Stimulated activated CD4-positive, alpha-beta T cell treated with anti-CD3 and anti-CD28 coated beads, Interleukin-12 subunit alpha, Interleukin-12 subunit beta, amount 100 ng/mL, for 48 hours (primary cell): ENCODE data around the gene ACR.

Experiments
- DNase-seq, 3 donors: peaks; one replicate each; pipeline ENCODE4 v3.0.0-alpha.2; 2020; ENCODE audit warnings: low read depth in 2 of 3, low spot score in 1 of 3

ACR gene

GRCh38 chr22:50716290-50717024 is 21.5 kb upstream of the ACR start:
- DNase-seq: no peak

GRCh38 chr22:50717709-50718351 is 20.2 kb upstream of the ACR start:
- DNase-seq: no peak

GRCh38 chr22:50718352-50718709 is 19.7 kb upstream of the ACR start:
- DNase-seq: no peak

DNA sequence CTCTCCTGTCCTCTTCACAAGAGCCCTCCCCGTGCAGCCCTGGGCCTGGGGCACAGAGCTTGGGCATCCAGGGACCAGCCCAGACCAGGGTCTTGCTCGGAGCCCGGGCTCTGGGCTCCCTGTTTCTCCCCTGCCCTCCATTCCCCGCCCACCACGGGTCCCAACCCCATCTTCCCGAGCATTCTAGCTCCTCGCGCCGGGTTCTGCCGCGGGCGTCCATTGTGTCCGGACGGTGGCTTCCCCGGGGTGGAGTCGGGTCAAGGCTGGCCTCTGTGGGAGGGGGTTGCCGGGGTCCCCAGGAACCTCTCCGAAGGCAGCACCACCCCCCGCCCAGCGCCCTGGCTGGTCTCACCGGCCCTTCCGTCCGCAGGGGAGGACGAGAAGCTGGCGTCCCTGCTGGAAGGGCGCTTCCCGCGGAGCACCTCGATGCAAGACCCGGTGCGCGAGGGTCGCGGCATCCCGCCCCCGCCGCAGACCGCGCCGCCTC is 18.1 kb upstream of the ACR start:
- DNase-seq: no peak

GRCh38 chr22:50720301-50721256 is 17.4 kb upstream of the ACR start:
- DNase-seq: no peak

DNA sequence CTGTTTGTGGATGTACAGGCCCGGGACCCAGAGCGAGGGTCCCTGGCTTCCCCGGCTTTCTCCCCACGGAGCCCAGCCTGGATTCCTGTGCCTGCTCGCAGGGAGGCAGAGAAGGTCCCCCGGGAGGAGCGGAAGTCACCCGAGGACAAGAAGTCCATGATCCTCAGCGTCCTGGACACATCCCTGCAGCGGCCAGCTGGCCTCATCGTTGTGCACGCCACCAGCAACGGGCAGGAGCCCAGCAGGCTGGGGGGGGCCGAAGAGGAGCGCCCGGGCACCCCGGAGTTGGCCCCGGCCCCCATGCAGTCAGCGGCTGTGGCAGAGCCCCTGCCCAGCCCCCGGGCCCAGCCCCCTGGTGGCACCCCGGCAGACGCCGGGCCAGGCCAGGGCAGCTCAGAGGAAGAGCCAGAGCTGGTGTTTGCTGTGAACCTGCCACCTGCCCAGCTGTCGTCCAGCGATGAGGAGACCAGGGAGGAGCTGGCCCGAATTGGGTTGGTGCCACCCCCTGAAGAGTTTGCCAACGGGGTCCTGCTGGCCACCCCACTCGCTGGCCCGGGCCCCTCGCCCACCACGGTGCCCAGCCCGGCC is 16.7 kb upstream of the ACR start:
- DNase-seq: no peak

- DNase-seq: no peak
Observed at GRCh38 chr22:50722048-50722701, 15.8 kb upstream of the ACR start.

GRCh38 chr22:50722716-50723428 is 15.1 kb upstream of the ACR start:
- no peak for DNase-seq

- no peak for DNase-seq
Observed at GRCh38 chr22:50723991-50724390, 14.0 kb upstream of the ACR start.

- no peak for DNase-seq
Observed at GRCh38 chr22:50724616-50725015, 13.4 kb upstream of the ACR start.

- DNase-seq: no peak
Observed at GRCh38 chr22:50725597-50725996, 12.4 kb upstream of the ACR start.

DNA sequence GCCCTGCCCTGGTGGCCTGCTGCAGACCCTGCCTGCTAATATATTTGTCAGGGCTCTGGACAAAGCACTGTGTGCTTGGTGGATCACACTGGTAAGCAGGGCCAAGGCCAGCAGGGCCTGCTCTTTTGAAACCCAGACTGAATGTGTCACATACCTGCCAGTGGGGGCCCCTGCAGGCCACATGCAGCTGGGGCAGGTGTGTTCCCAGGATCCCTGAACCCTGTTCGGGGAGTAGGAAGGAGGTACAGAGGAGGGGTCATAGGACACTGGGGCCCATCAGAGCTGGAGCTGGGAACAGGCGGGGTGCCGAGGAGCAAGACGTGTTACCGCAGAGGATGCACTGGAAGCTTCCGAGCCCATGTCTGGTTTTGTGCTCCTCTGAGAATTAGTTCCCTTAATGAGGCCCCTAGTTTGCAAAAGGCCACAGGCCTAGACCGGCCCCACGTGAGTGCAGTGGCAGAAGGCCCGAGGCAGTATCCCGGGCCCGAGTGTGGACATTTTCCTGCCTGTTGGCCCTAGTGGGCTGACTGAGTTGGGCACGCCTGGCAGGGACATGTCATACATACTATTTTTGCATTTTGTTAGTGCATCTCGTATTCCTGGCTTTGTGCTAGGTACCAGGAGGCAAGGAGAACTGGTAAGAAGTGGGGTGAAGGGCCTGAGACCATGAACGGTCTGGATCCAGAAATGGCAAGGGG is 11.2 kb upstream of the ACR start:
- DNase-seq: no peak

GRCh38 chr22:50727678-50728522 is 10.1 kb upstream of the ACR start:
- no peak for DNase-seq

- DNase-seq: no peak
Observed at GRCh38 chr22:50728523-50728931, 9.5 kb upstream of the ACR start.

DNA sequence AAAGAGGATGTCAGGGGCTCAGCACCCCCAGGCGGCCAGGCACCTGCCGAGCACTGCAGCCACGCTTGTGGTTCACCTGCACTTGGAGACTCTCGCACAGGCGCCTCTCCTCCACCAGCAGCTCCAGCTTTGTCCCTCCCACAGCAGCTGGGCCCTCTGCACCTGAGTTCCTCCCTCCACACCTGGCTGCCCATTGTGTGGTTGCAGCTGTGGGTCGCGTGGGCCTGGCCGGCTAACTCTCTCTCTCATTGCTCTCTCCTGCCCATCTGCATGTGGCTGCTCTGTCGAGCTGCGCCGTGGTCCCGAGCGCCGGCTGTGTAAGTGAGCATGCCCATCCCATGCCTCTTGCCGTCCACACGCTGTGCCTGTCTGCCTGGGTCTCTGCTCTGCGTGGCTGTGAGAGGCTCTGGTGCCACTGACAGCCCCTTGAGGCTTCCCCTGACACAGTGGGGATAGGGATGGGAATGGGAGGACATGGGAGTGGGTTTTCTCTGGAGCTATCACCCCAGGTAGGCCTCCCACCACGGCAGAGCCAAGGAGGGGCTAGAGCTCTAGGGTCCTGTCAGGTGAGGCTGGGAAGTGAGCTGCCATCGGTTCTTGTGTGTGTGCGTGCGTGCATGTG is 8.5 kb upstream of the ACR start:
- no peak for DNase-seq

GRCh38 chr22:50730013-50730891 is 7.8 kb upstream of the ACR start:
- no peak for DNase-seq

- no peak for DNase-seq
Observed at GRCh38 chr22:50730941-50731661, 6.9 kb upstream of the ACR start.
